H1 (cell line): ENCODE results near the gene NEDD4L. TPM values are rescaled to one million over a fixed set of nuclear protein-coding genes. Genes with fewer than 3 reads are reported as not detected.

ENCODE experiments used
- CTCF ChIA-PET: fragments of 300-600 bp; sonication (Branson Sonifier 250); formaldehyde crosslinking; loops from one replicate; lab custom pipeline; 2021; ENCODE audit not compliant: partially characterized antibody; lab: Charles Lee
- POLR2A ChIA-PET: fragments of 300-600 bp; sonication (Branson Sonifier 250); formaldehyde crosslinking; loops from one replicate; lab custom pipeline; 2021; ENCODE audit warnings: inconsistent platforms; ENCODE audit not compliant: partially characterized antibody; lab: Charles Lee
- DNase-seq, 2 experiments: peaks; one replicate each; pipeline versions ENCODE4 v3.0.0 to v3.0.0-alpha.2; 2010 to 2022; ENCODE audit warnings: low spot score in 2 of 2, low read depth in 1 of 2, mixed read lengths in 1 of 2
- FAIRE-seq: peaks from 2 replicates; lab custom pipeline; 2011; peaks lifted over from hg19 to GRCh38; lab: Jason Lieb, UNC
- H2AFZ ChIP-seq: 2 replicates; pipeline ENCODE4 v1.8.1; 2012; ENCODE audit warnings: low read length, inconsistent platforms
- H2AK5ac ChIP-seq: 2 replicates; pipeline ENCODE4 v1.6.1; 2013; ENCODE audit warnings: low read depth, low read length
- H2BK120ac ChIP-seq: replicated peaks from 2 replicates; pipeline ENCODE3; 2013; ENCODE audit warnings: low read depth, low read length, inconsistent platforms
- H2BK12ac ChIP-seq: 2 replicates; pipeline ENCODE4 v1.6.1; 2013; ENCODE audit warnings: low read depth, low read length
- H2BK15ac ChIP-seq: 2 replicates; pipeline ENCODE4 v1.6.1; 2013; ENCODE audit warnings: low read length
- H2BK20ac ChIP-seq: 2 replicates; pipeline ENCODE4 v1.6.1; 2013; ENCODE audit warnings: low read length
- H2BK5ac ChIP-seq: 2 replicates; pipeline ENCODE4 v1.6.1; 2013; ENCODE audit warnings: low read depth, low read length
- H3K14ac ChIP-seq: 2 replicates; pipeline ENCODE4 v1.6.1; 2013; ENCODE audit warnings: inconsistent platforms; ENCODE audit not compliant: insufficient read length
- H3K18ac ChIP-seq: 2 replicates; pipeline ENCODE4 v1.6.1; 2013; ENCODE audit warnings: low read length; ENCODE audit errors: extremely low read depth
- H3K23ac ChIP-seq: 2 replicates; pipeline ENCODE4 v1.6.1; 2013; ENCODE audit warnings: inconsistent platforms; ENCODE audit not compliant: insufficient read length
- H3K23me2 ChIP-seq: 2 replicates; pipeline ENCODE4 v1.6.1; 2013; ENCODE audit warnings: low read depth, low read length
- H3K27ac ChIP-seq: 2 replicates; pipeline ENCODE4 v1.6.1; 2011; ENCODE audit warnings: low read depth, low read length, inconsistent platforms
- H3K27me3 ChIP-seq, 4 experiments: replicated peaks in 1 of 4; 1 replicate in 1 of 4; 2 replicates in 3 of 4; pipeline versions ENCODE4 v1.6.1 to v1.8.1; 2011 to 2013; ENCODE audit warnings: low read length in 3 of 4, mild to moderate bottlenecking in 3 of 4, inconsistent platforms in 2 of 4, mixed read lengths in 2 of 4, moderate library complexity in 1 of 4; ENCODE audit not compliant: control insufficient read depth in 3 of 4, insufficient read depth in 3 of 4; ENCODE audit errors: extremely low read depth in 1 of 4
- H3K36me3 ChIP-seq, 4 experiments: 2 replicates each; pipeline versions ENCODE4 v1.6.1 to v1.8.1; 2011 to 2013; ENCODE audit warnings: mild to moderate bottlenecking in 4 of 4, low read length in 3 of 4, moderate library complexity in 2 of 4, control low read depth in 1 of 4, inconsistent platforms in 1 of 4; ENCODE audit not compliant: insufficient read depth in 4 of 4, control insufficient read depth in 2 of 4
- H3K4ac ChIP-seq: replicated peaks from 2 replicates; pipeline ENCODE3; 2013; ENCODE audit warnings: low read length, low read depth, mixed read lengths, inconsistent platforms; ENCODE audit not compliant: insufficient read length
- H3K4me1 ChIP-seq, 4 experiments: replicated peaks in 1 of 4; 1 replicate in 1 of 4; 2 replicates in 3 of 4; pipeline versions ENCODE4 v1.6.1 to v1.8.1; 2011 to 2013; ENCODE audit warnings: low read length in 3 of 4, inconsistent platforms in 2 of 4, mixed read lengths in 1 of 4; ENCODE audit not compliant: insufficient read depth in 4 of 4, control insufficient read depth in 3 of 4
- H3K4me2 ChIP-seq, 2 experiments: 2 replicates each; pipeline versions ENCODE4 v1.6.1 to v1.8.1; 2011 to 2013; ENCODE audit warnings: low read depth in 2 of 2, low read length in 2 of 2, control low read depth in 1 of 2, inconsistent platforms in 1 of 2, mild to moderate bottlenecking in 1 of 2; ENCODE audit not compliant: insufficient read depth in 1 of 2
- H3K4me3 ChIP-seq, 4 experiments: fragments of 200-600, 300-600 bp in 1 of 4; sonication (generic), shearing (Covaris generic), sonication (Bioruptor Twin) in 1 of 4; 2 replicates each; pipeline versions ENCODE4 v1.5.1 to v1.8.1; 2011 to 2016; ENCODE audit warnings: low read length in 4 of 4, low read depth in 3 of 4, control low read depth in 2 of 4, inconsistent platforms in 2 of 4, mild to moderate bottlenecking in 2 of 4, mixed read lengths in 1 of 4, moderate library complexity in 1 of 4; ENCODE audit not compliant: insufficient read depth in 2 of 4; ENCODE audit errors: extremely low read depth in 1 of 4
- H3K56ac ChIP-seq: replicated peaks from 2 replicates; pipeline ENCODE3; 2013; ENCODE audit warnings: low read depth, mild to moderate bottlenecking, mixed read lengths, low read length, inconsistent platforms; ENCODE audit not compliant: insufficient read length
- H3K79me1 ChIP-seq: 2 replicates; pipeline ENCODE4 v1.6.1; 2013; ENCODE audit warnings: low read depth, low read length, control low read depth
- H3K79me2 ChIP-seq, 2 experiments: 2 replicates each; pipeline versions ENCODE4 v1.6.1 to v1.8.1; 2012 to 2013; ENCODE audit warnings: low read length in 2 of 2, mild to moderate bottlenecking in 2 of 2, inconsistent platforms in 1 of 2; ENCODE audit not compliant: insufficient read depth in 2 of 2, control insufficient read depth in 1 of 2
- H3K9ac ChIP-seq, 4 experiments: replicated peaks in 1 of 4; 1 replicate in 1 of 4; 2 replicates in 3 of 4; pipeline versions ENCODE4 v1.6.1 to v1.8.1; 2011 to 2013; ENCODE audit warnings: low read depth in 3 of 4, low read length in 3 of 4, control low read depth in 2 of 4, mild to moderate bottlenecking in 2 of 4, moderate library complexity in 2 of 4, inconsistent platforms in 1 of 4; ENCODE audit errors: extremely low read depth in 1 of 4
- H3K9me3 ChIP-seq, 2 experiments: 2 replicates each; pipeline versions ENCODE4 v1.6.1 to v1.8.1; 2012 to 2013; ENCODE audit warnings: mild to moderate bottlenecking in 2 of 2, moderate library complexity in 2 of 2, control low read depth in 1 of 2, inconsistent platforms in 1 of 2, low read depth in 1 of 2, low read length in 1 of 2, mixed read lengths in 1 of 2; ENCODE audit not compliant: insufficient read depth in 2 of 2
- H4K20me1 ChIP-seq, 2 experiments: replicated peaks in 1 of 2; 2 replicates each; pipeline versions ENCODE3 to v1.8.1; 2011 to 2013; ENCODE audit warnings: inconsistent platforms in 2 of 2, low read length in 2 of 2, mild to moderate bottlenecking in 1 of 2; ENCODE audit not compliant: insufficient read depth in 2 of 2, control insufficient read depth in 1 of 2
- H4K5ac ChIP-seq: 2 replicates; pipeline ENCODE4 v1.6.1; 2013; ENCODE audit warnings: low read length, low read depth, mixed read lengths, inconsistent platforms; ENCODE audit not compliant: insufficient read length
- H4K8ac ChIP-seq: 2 replicates; pipeline ENCODE4 v1.8.0; 2013; ENCODE audit warnings: mild to moderate bottlenecking, moderate library complexity, low read length, inconsistent platforms; ENCODE audit not compliant: insufficient read depth; ENCODE audit errors: extremely low read depth
- H4K91ac ChIP-seq: replicated peaks from 2 replicates; pipeline ENCODE3; 2013; ENCODE audit warnings: low read length, mixed read lengths, inconsistent platforms; ENCODE audit not compliant: insufficient read length
- MAFK ChIP-seq: IDR thresholded peaks from 2 replicates; pipeline ENCODE4 v1.6.1; 2012; ENCODE audit warnings: low read depth, mild to moderate bottlenecking, improper control_type of control experiment, low read length
- TCF12 ChIP-seq: IDR thresholded peaks from 2 replicates; pipeline ENCODE4 v1.6.1; 2011; ENCODE audit warnings: low read depth, mild to moderate bottlenecking, low read length
- YY1 ChIP-seq: IDR thresholded peaks from 2 replicates; pipeline ENCODE4 v1.6.1; 2011; ENCODE audit warnings: low read depth, mild to moderate bottlenecking, low read length
- WGBS, 2 experiments: shearing (Covaris generic) in 1 of 2; methylation state at CpG; one replicate each; pipeline versions ENCODE4 v1.1.6 to v1.1.7; 2013 to 2015; ENCODE audit warnings: low lambda C conversion rate in 2 of 2, mixed read lengths in 2 of 2, inconsistent platforms in 1 of 2, low coverage in 1 of 2, missing lambda C conversion rate in 1 of 2; ENCODE audit not compliant: insufficient replicate concordance in 2 of 2, insufficient coverage in 1 of 2, insufficient read length in 1 of 2; ENCODE audit errors: extremely low coverage in 1 of 2, missing lambda C conversion rate in 1 of 2; 5-methylcytosine and 5-hydroxymethylcytosine counted together
- polyA plus RNA-seq, 7 experiments: library from polyadenylated mRNA; depleted of rRNA in 3 of 7; stranded (reverse) in 5 of 7; unstranded in 2 of 7; fragments of >200 nt in 5 of 7; fragments of 200-250 nt in 2 of 7; gene quantifications; 1 replicate in 5 of 7; 2 replicates in 1 of 7; 4 replicates in 1 of 7; pipeline versions ENCODE4 v1.2.1 to v1.2.3, GENCODE V29; 2011 to 2013; ENCODE audit warnings: missing spikeins in 2 of 7, mixed read lengths in 2 of 7
- total RNA-seq: library from RNA; stranded (reverse); fragmentation: NEBNext Ultra II Directional; extraction: Animal tissue kit (Norgen Biotek cat#: 25700); gene quantifications from 2 replicates; pipeline ENCODE4 v1.2.1, GENCODE V29; 2021

NEDD4L gene
- total and polyA plus RNA-seq, 2 of the 8 experiments (the other 6 are each of a cell fraction or from before 2014, with no cell fraction given), result 37.3 to 69.8 TPM

DNA sequence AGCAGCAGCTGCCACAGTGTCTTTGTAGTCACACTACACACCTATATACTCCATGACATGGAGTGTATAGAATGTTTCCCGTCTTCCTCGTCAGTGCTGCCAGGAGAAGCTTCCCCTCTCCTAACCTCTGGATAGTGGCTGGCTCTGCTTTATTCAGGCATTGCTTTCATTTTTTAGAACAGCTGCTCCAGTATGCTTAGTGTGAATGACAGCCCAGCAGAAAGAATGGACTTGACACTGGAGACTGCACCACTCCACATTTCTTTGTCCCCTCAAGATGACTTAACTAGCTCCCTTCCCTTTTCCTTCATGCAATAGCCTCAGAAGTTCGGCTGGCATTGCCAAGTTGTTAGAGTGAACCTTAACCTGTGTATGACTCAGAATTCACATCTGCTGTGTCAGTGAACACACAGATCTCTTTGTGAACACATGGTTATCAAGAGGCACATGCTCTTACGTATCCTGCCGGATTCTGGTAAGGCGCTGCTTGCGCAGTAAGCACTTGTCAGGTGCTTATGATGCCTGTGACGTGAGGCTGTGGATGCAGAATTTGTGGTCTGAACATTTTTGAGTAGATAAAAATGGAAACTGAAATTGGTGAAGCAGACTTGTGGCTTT is 73.9 kb downstream of the NEDD4L start:
- Histone ChIP-seq H3K27ac (no peak overlapping the region), H3K79me2 (peaks cover 0 to 53% of the 10 kb centered on the region in 2 experiments; a peak in 3 of 4 replicates), H4K5ac (no peak overlapping the region), H4K20me1 (peaks cover 0 to 4% of the 10 kb centered on the region in 2 experiments), H3K36me3 (no peaks in the 10 kb centered on the region), H2BK20ac (no peak overlapping the region), H3K79me1 (peaks cover 17% of the 10 kb centered on the region), H3K14ac (no peak overlapping the region), H3K4ac (no peak overlapping the region), H3K56ac (no peak overlapping the region), H3K9me3 (no peaks in the 10 kb centered on the region), H2BK15ac (no peak overlapping the region), H3K27me3 (no peaks in the 10 kb centered on the region), H2AFZ (no peak overlapping the region), H3K4me3 (no peak overlapping the region), H3K23ac (no peak overlapping the region), H2AK5ac (no peak overlapping the region), H3K4me1 (peaks cover 0 to 16% (median 5%) of the 10 kb centered on the region in 4 experiments; a peak in 6 of 7 replicates), H3K23me2 (no peaks in the 10 kb centered on the region), H2BK120ac (no peak overlapping the region), H2BK12ac (no peak overlapping the region), H3K9ac (no peak overlapping the region), H3K4me2 (no peak overlapping the region), H4K8ac (no peak overlapping the region), H4K91ac (no peak overlapping the region), H2BK5ac (no peak overlapping the region), H3K18ac (no peak overlapping the region)
- POLR2A ChIA-PET, result interaction anchor here (1.6 kb wide), 1 partner anchor 9 kb away, joined by 5 read pairs; no protein-coding TSS in a partner anchor
- FAIRE-seq, result no peak
- DNase-seq, result no peak
- 85% methylated on average over 8 of the region's 8 CpGs; no CpG with 5 or more reads in 1 of the 2 experiments for WGBS, 2 experiments
- CTCF ChIA-PET, result interaction anchor here (1.0 to 5.0 kb wide), 12 partner anchors 9 to 159 kb away, joined by 3 to 47 read pairs (median 6); partner anchors contain the start of gene NEDD4L
- TF ChIP-seq YY1 (no peak), MAFK (no peak), TCF12 (no peak)
